A549 treated with DMSO at 1 μM for 4 hours (cell line): ENCODE results near the gene PIK3CD. TPM values are rescaled to one million over a fixed set of nuclear protein-coding genes. Genes with fewer than 3 reads are reported as not detected.

Experiments used
- total RNA-seq: library from RNA; stranded (reverse); fragments of 200-300 nt; extraction: Qiagen RNA extraction; gene quantifications from 5 replicates; pipeline ENCODE4 v1.2.3, GENCODE V29; 2022; ENCODE audit warnings: low read depth

PIK3CD gene
- total RNA-seq = 8.8 to 11.9 TPM (median 11.5 TPM) in 5 replicates

GRCh38 chr1:9651565-9652378, at the start of gene PIK3CD:
TSS of gene PIK3CD (plus strand) at chr1:9651731. CDS start at chr1:9710456, 58,725 bp downstream.

Other genes with a start within 250 kb of the PIK3CD start
- gene SLC25A33, start 112.3 kb upstream of the PIK3CD start, total RNA-seq = 2.8 to 4.0 TPM (median 3.3 TPM) in 5 replicates
- 13.4 to 16.6 TPM (median 15.4 TPM) in 5 replicates for gene TMEM201, start 62.8 kb upstream of the PIK3CD start, total RNA-seq
- gene CLSTN1, start 172.2 kb downstream of the PIK3CD start, total RNA-seq = 63.9 to 75.4 TPM (median 67.6 TPM) in 5 replicates